Right atrium auricular region (tissue), 2 donors: ENCODE data around the gene AGAP1. TPM values are rescaled to one million over a fixed set of nuclear protein-coding genes. Genes with fewer than 3 reads are reported as not detected.
A peak's percentile ranks its signal among the peaks of the same experiment; 100 is the strongest.

Experiments
- DNase-seq: peaks from one replicate; pipeline ENCODE4 v3.0.0-alpha.2; 2019; ENCODE audit warnings: low spot score
- H3K27ac ChIP-seq, 2 donors: fragments of 200-600 bp; sonication (generic); 1 replicate in 1 of 2; 2 replicates in 1 of 2; pipeline ENCODE4 v1.5.1; 2016 to 2019
- H3K27me3 ChIP-seq, 2 donors: fragments of 200-600 bp; sonication (generic); one replicate each; pipeline versions ENCODE4 v1.5.1 to v1.6.0; 2017 to 2019
- H3K36me3 ChIP-seq: fragments of 200-600 bp; sonication (generic); one replicate; pipeline ENCODE4 v1.5.1; 2016
- H3K4me1 ChIP-seq, 2 donors: fragments of 200-600 bp; sonication (generic); one replicate each; pipeline versions ENCODE4 v1.5.1 to v1.6.0; 2017 to 2019
- H3K4me3 ChIP-seq, 2 donors: fragments of 200-600 bp; sonication (generic); 1 replicate in 1 of 2; 2 replicates in 1 of 2; pipeline ENCODE4 v1.5.1; 2017 to 2019; ENCODE audit warnings: mild to moderate bottlenecking in 1 of 2, moderate library complexity in 1 of 2
- H3K9me3 ChIP-seq, 2 donors: fragments of 200-600 bp; sonication (generic); one replicate each; pipeline ENCODE4 v1.5.1; 2019
- total RNA-seq, 2 donors: library from RNA; depleted of rRNA; stranded (reverse); fragments of >200 nt; gene quantifications; one replicate each; pipeline ENCODE4 v1.1.0, GENCODE V29; 2016
- TF ChIP-seq, protein P1 (sequence below), 2 donors: fragments of 200-600 bp; sonication (generic); IDR thresholded peaks; one replicate each; pipeline ENCODE4 v1.5.1; 2019; ENCODE audit warnings: antibody characterized with exemption in 2 of 2

AGAP1 gene
- total RNA-seq, 2 donors from 2014 or later: 11.6 to 17.2 TPM

DNA sequence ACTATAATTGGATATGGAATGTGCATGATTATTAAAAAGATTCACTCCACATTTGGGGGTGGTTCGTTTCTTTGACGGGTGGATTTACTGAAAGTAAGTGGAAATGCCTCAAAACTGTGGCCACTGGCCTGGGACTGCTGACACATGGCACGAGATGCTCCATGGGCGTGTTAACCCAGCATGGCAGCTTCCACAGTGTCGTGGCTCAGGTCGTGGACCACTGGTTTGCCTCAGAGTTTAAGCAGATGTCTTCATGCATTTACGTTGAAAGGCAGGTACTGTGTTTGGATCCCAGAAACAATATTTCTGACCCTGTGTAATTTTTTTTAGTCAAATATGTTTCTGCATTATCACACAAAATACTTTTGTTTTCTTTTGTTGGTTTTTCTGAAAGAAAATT, 432.4 kb downstream of the AGAP1 start:
- Histone ChIP-seq H3K27ac (no peak overlapping the region), H3K4me3 (no peak overlapping the region), H3K27me3 (no peaks in the 10 kb centered on the region), H3K4me1 (no peaks in the 10 kb centered on the region), H3K9me3 (no peaks in the 10 kb centered on the region), H3K36me3 (no peaks in the 10 kb centered on the region)
- no peak for DNase-seq
- TF ChIP-seq, protein P1, sequence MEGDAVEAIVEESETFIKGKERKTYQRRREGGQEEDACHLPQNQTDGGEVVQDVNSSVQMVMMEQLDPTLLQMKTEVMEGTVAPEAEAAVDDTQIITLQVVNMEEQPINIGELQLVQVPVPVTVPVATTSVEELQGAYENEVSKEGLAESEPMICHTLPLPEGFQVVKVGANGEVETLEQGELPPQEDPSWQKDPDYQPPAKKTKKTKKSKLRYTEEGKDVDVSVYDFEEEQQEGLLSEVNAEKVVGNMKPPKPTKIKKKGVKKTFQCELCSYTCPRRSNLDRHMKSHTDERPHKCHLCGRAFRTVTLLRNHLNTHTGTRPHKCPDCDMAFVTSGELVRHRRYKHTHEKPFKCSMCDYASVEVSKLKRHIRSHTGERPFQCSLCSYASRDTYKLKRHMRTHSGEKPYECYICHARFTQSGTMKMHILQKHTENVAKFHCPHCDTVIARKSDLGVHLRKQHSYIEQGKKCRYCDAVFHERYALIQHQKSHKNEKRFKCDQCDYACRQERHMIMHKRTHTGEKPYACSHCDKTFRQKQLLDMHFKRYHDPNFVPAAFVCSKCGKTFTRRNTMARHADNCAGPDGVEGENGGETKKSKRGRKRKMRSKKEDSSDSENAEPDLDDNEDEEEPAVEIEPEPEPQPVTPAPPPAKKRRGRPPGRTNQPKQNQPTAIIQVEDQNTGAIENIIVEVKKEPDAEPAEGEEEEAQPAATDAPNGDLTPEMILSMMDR (IDR thresholded peaks at IDR 0.05): no peak

DNA sequence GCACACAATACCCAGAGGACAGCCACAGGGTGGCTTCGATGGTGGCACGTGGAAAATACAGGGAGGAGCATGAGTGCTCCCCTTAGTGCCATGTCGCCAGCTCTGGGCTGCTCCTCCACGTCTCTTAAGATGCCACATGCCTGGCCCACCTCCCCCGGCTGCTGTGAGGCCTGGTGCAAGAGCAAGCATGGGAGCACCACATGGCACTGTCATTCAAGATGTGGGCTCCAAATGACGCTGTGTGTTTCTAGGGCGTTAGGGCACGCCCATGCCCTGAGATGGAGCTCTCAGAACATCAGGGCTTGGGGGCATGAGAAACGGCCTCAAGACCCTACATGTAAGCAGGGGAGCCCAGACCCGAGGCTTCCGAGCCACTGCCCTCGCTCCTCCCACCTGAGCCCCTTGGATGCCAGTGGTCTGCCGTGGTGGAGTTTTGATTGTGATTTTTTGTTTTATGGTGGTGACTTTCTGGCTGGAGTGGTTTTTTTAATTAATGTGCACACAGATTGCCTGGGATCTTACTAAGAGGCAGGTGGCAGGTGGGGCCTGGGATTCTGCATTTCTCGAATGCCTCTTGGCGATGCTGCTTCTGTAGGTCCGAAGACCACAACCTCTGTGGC, 435.0 kb downstream of the AGAP1 start:
- no peaks in the 10 kb centered on the region for H3K4me1 ChIP-seq
- TF ChIP-seq, protein P1 (IDR thresholded peaks at IDR 0.05): no peak
- no peaks in the 10 kb centered on the region for H3K9me3 ChIP-seq
- H3K36me3 ChIP-seq: no peaks in the 10 kb centered on the region
- H3K4me3 ChIP-seq: no peak overlapping the region
- no peak overlapping the region for H3K27ac ChIP-seq
- H3K27me3 ChIP-seq: no peaks in the 10 kb centered on the region
- no peak for DNase-seq

- TF ChIP-seq, protein P1 (IDR thresholded peaks at IDR 0.05): no peak
- Histone ChIP-seq H3K4me1 (no peaks in the 10 kb centered on the region), H3K27me3 (no peaks in the 10 kb centered on the region), H3K36me3 (peaks cover under 1% of the 10 kb centered on the region), H3K4me3 (no peak overlapping the region), H3K27ac (no peak overlapping the region), H3K9me3 (no peaks in the 10 kb centered on the region)
- no peak for DNase-seq
Observed at GRCh38 chr2:235930701-235931100, 436.9 kb downstream of the AGAP1 start.

GRCh38 chr2:235931676-235932075, 437.8 kb downstream of the AGAP1 start:
- Histone ChIP-seq H3K4me3 (no peak overlapping the region), H3K36me3 (peaks cover 5% of the 10 kb centered on the region), H3K27ac (no peak overlapping the region), H3K4me1 (no peaks in the 10 kb centered on the region), H3K27me3 (no peaks in the 10 kb centered on the region), H3K9me3 (peaks cover 0 to 5% of the 10 kb centered on the region in 2 donors)
- no peak for DNase-seq
- TF ChIP-seq, protein P1 (IDR thresholded peaks at IDR 0.05): no peak

DNA sequence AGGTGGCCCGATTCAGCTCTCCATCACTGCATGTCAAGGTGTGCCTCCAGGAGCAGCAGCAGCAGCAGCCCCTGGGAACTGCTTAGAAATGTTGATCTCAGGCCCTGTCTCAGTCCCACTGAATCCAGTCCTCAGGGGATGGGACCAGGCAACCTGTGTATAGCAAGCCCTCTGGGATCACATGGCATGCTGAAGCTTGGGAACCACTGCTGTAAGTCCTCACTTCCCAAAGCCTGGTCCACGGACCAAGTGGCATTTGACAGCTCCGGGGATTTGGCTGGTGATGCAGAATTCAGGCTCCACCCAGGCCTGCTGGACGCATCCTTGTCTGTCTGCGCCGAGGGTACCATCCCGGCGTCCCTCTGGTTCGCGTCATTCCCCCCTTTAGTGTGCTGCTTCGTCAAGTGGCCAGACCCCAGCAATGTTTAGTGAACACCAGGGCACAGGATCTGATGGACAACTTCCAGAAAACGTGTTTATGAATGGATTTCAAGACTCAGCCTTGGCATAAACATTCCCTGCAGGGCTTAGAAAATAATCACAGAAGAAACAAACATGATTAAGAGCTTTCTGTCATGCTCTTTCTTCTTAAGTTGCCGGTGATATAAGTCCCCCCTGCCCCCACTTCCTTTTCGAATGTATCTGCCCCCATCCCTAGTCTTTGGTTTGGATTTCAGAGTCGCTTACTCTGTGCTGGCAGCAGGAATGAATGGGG, 440.4 kb downstream of the AGAP1 start:
- DNase-seq: peak; percentile 23
- Histone ChIP-seq H3K9me3 (peaks cover 0 to 5% of the 10 kb centered on the region in 2 donors), H3K4me1 (no peaks in the 10 kb centered on the region), H3K4me3 (no peak overlapping the region), H3K27ac (no peak overlapping the region), H3K36me3 (peaks cover 5% of the 10 kb centered on the region), H3K27me3 (no peaks in the 10 kb centered on the region)
- TF ChIP-seq, protein P1 (IDR thresholded peaks at IDR 0.05): no peak
